ENCODE results near the gene BAIAP2L2.
A peak's percentile ranks its signal among the peaks of the same experiment; 100 is the strongest.

The BAIAP2L2 gene

GRCh38 chr22:38051900-38052862 is 58.3 kb downstream of the BAIAP2L2 start:
- Histone ChIP-seq H4K8ac (ENCODE audit: low read depth, low read length) (peak overlapping the region; percentile 34), H3K4me2 (ENCODE audit: low read length) (no peak overlapping the region), H3K14ac (ENCODE audit: low read length) (no peak overlapping the region), H3K79me2 (ENCODE audit: control insufficient read depth, insufficient read depth, low read length, poor library complexity) (no peaks in the 10 kb centered on the region), H3K4me1 (ENCODE audit: control insufficient read depth in 1 of 2, insufficient read depth in 2 of 2, low read length in 2 of 2) (peaks cover 2 to 5% of the 10 kb centered on the region in 2 experiments), H4K91ac (ENCODE audit: low read depth, low read length) (no peak overlapping the region), H3K27ac (ENCODE audit: low read depth, low read length) (no peak overlapping the region), H3K9me3 (ENCODE audit: insufficient read depth, low read depth, low read length) (no peaks in the 10 kb centered on the region), H3K79me1 (ENCODE audit: low read length) (peaks cover 2% of the 10 kb centered on the region), H3K4me3 (ENCODE audit: low read depth, low read length) (no peak overlapping the region), H2AK5ac (ENCODE audit: low read length) (peak overlapping the region; percentile 20), H2BK5ac (ENCODE audit: low read depth, low read length, poor library complexity) (no peak overlapping the region), H3K4ac (ENCODE audit: low read depth, low read length) (no peak overlapping the region), H3K9ac (ENCODE audit: low read length) (no peak overlapping the region), H3K23ac (ENCODE audit: low read length) (no peak overlapping the region), H2BK120ac (ENCODE audit: insufficient read depth, low read length, poor library complexity) (no peak overlapping the region), H3K18ac (ENCODE audit: low read length) (no peak overlapping the region), H4K12ac (ENCODE audit: low read depth, low read length) (no peak overlapping the region), H2BK12ac (ENCODE audit: low read length) (peak overlapping the region; percentile 10), H3K27me3 (ENCODE audit: insufficient read depth, low read length) (no peaks in the 10 kb centered on the region), H3K36me3 (ENCODE audit: control insufficient read depth in 1 of 2, insufficient read depth in 2 of 2, low read length in 2 of 2) (no peaks in the 10 kb centered on the region), H2AFZ (ENCODE audit: insufficient read depth, low read length, poor library complexity) (no peak overlapping the region)
- WGBS (ENCODE audit: extremely low coverage, insufficient coverage, insufficient read length): no CpG with 5 or more reads among the region's 30 CpGs
- DNase-seq: peak; percentile 57 to 85

GRCh38 chr22:38051261-38051660 is 59.2 kb downstream of the BAIAP2L2 start:
- no CpG with 5 or more reads among the region's 8 CpGs for WGBS (ENCODE audit: extremely low coverage, insufficient coverage, insufficient read length)

GRCh38 chr22:38050720-38051119 is 59.8 kb downstream of the BAIAP2L2 start:
- H3K23ac ChIP-seq (ENCODE audit: low read length): no peak overlapping the region
- no peaks in the 10 kb centered on the region for H3K27me3 ChIP-seq (ENCODE audit: insufficient read depth, low read length)
- no peak overlapping the region for H3K4ac ChIP-seq (ENCODE audit: low read depth, low read length)
- no peak overlapping the region for H2AK5ac ChIP-seq (ENCODE audit: low read length)
- H3K18ac ChIP-seq (ENCODE audit: low read length): no peak overlapping the region
- H2AFZ ChIP-seq (ENCODE audit: insufficient read depth, low read length, poor library complexity): no peak overlapping the region
- no peak overlapping the region for H3K27ac ChIP-seq (ENCODE audit: low read depth, low read length)
- no peak overlapping the region for H2BK12ac ChIP-seq (ENCODE audit: low read length)
- H3K9ac ChIP-seq (ENCODE audit: low read length): no peak overlapping the region
- peaks cover 0 to 3% of the 10 kb centered on the region in 2 experiments for H3K4me1 ChIP-seq (ENCODE audit: control insufficient read depth in 1 of 2, insufficient read depth in 2 of 2, low read length in 2 of 2)
- no peak overlapping the region for H2BK120ac ChIP-seq (ENCODE audit: insufficient read depth, low read length, poor library complexity)
- H4K91ac ChIP-seq (ENCODE audit: low read depth, low read length): no peak overlapping the region
- H2BK5ac ChIP-seq (ENCODE audit: low read depth, low read length, poor library complexity): no peak overlapping the region
- H4K8ac ChIP-seq (ENCODE audit: low read depth, low read length): no peak overlapping the region
- no peak overlapping the region for H3K4me2 ChIP-seq (ENCODE audit: low read length)
- H3K14ac ChIP-seq (ENCODE audit: low read length): no peak overlapping the region
- no peak for DNase-seq
- H3K36me3 ChIP-seq (ENCODE audit: control insufficient read depth in 1 of 2, insufficient read depth in 2 of 2, low read length in 2 of 2): no peaks in the 10 kb centered on the region
- H3K79me1 ChIP-seq (ENCODE audit: low read length): no peaks in the 10 kb centered on the region
- no CpG with 5 or more reads among the region's 7 CpGs for WGBS (ENCODE audit: extremely low coverage, insufficient coverage, insufficient read length)
- H4K12ac ChIP-seq (ENCODE audit: low read depth, low read length): no peak overlapping the region
- H3K4me3 ChIP-seq (ENCODE audit: low read depth, low read length): no peak overlapping the region
- no peaks in the 10 kb centered on the region for H3K79me2 ChIP-seq (ENCODE audit: control insufficient read depth, insufficient read depth, low read length, poor library complexity)
- no peaks in the 10 kb centered on the region for H3K9me3 ChIP-seq (ENCODE audit: insufficient read depth, low read depth, low read length)

More at GRCh38 chr22:38051261-38051660, 59.2 kb downstream of the BAIAP2L2 start:
- Histone ChIP-seq H2BK12ac (ENCODE audit: low read length) (no peak overlapping the region), H3K9me3 (ENCODE audit: insufficient read depth, low read depth, low read length) (no peaks in the 10 kb centered on the region), H4K8ac (ENCODE audit: low read depth, low read length) (no peak overlapping the region), H3K79me2 (ENCODE audit: control insufficient read depth, insufficient read depth, low read length, poor library complexity) (no peaks in the 10 kb centered on the region), H3K14ac (ENCODE audit: low read length) (no peak overlapping the region), H3K4me2 (ENCODE audit: low read length) (no peak overlapping the region), H3K79me1 (ENCODE audit: low read length) (no peaks in the 10 kb centered on the region), H2BK120ac (ENCODE audit: insufficient read depth, low read length, poor library complexity) (no peak overlapping the region), H2AK5ac (ENCODE audit: low read length) (no peak overlapping the region), H3K18ac (ENCODE audit: low read length) (no peak overlapping the region), H4K12ac (ENCODE audit: low read depth, low read length) (no peak overlapping the region), H3K23ac (ENCODE audit: low read length) (no peak overlapping the region), H3K36me3 (ENCODE audit: control insufficient read depth in 1 of 2, insufficient read depth in 2 of 2, low read length in 2 of 2) (no peaks in the 10 kb centered on the region), H3K27me3 (ENCODE audit: insufficient read depth, low read length) (no peaks in the 10 kb centered on the region), H4K91ac (ENCODE audit: low read depth, low read length) (no peak overlapping the region), H3K4me1 (ENCODE audit: control insufficient read depth in 1 of 2, insufficient read depth in 2 of 2, low read length in 2 of 2) (no peaks in the 10 kb centered on the region), H3K9ac (ENCODE audit: low read length) (no peak overlapping the region), H2AFZ (ENCODE audit: insufficient read depth, low read length, poor library complexity) (no peak overlapping the region), H3K4ac (ENCODE audit: low read depth, low read length) (no peak overlapping the region), H3K27ac (ENCODE audit: low read depth, low read length) (no peak overlapping the region), H2BK5ac (ENCODE audit: low read depth, low read length, poor library complexity) (no peak overlapping the region), H3K4me3 (ENCODE audit: low read depth, low read length) (no peak overlapping the region)
- no peak for DNase-seq

- Histone ChIP-seq H3K9me3 (ENCODE audit: insufficient read depth, low read depth, low read length) (no peaks in the 10 kb centered on the region), H2AFZ (ENCODE audit: insufficient read depth, low read length, poor library complexity) (no peak overlapping the region), H4K12ac (ENCODE audit: low read depth, low read length) (no peak overlapping the region), H3K27me3 (ENCODE audit: insufficient read depth, low read length) (no peaks in the 10 kb centered on the region), H3K4ac (ENCODE audit: low read depth, low read length) (no peak overlapping the region), H2BK120ac (ENCODE audit: insufficient read depth, low read length, poor library complexity) (no peak overlapping the region), H4K91ac (ENCODE audit: low read depth, low read length) (no peak overlapping the region), H2BK12ac (ENCODE audit: low read length) (no peak overlapping the region), H3K79me2 (ENCODE audit: control insufficient read depth, insufficient read depth, low read length, poor library complexity) (no peaks in the 10 kb centered on the region), H3K4me1 (ENCODE audit: control insufficient read depth in 1 of 2, insufficient read depth in 2 of 2, low read length in 2 of 2) (peaks cover 0 to 3% of the 10 kb centered on the region in 2 experiments), H3K4me3 (ENCODE audit: low read depth, low read length) (no peak overlapping the region), H2BK5ac (ENCODE audit: low read depth, low read length, poor library complexity) (no peak overlapping the region), H3K79me1 (ENCODE audit: low read length) (no peaks in the 10 kb centered on the region), H3K9ac (ENCODE audit: low read length) (no peak overlapping the region), H3K23ac (ENCODE audit: low read length) (no peak overlapping the region), H3K18ac (ENCODE audit: low read length) (no peak overlapping the region), H4K8ac (ENCODE audit: low read depth, low read length) (no peak overlapping the region), H3K4me2 (ENCODE audit: low read length) (no peak overlapping the region), H3K27ac (ENCODE audit: low read depth, low read length) (no peak overlapping the region), H3K36me3 (ENCODE audit: control insufficient read depth in 1 of 2, insufficient read depth in 2 of 2, low read length in 2 of 2) (no peaks in the 10 kb centered on the region), H3K14ac (ENCODE audit: low read length) (no peak overlapping the region), H2AK5ac (ENCODE audit: low read length) (no peak overlapping the region)
- WGBS (ENCODE audit: extremely low coverage, insufficient coverage, insufficient read length): no CpG with 5 or more reads among the region's 20 CpGs
- no peak for DNase-seq
Observed at GRCh38 chr22:38049812-38050619, 60.5 kb downstream of the BAIAP2L2 start.
